ENCODE data around the gene TACC2.

TACC2 gene

DNA sequence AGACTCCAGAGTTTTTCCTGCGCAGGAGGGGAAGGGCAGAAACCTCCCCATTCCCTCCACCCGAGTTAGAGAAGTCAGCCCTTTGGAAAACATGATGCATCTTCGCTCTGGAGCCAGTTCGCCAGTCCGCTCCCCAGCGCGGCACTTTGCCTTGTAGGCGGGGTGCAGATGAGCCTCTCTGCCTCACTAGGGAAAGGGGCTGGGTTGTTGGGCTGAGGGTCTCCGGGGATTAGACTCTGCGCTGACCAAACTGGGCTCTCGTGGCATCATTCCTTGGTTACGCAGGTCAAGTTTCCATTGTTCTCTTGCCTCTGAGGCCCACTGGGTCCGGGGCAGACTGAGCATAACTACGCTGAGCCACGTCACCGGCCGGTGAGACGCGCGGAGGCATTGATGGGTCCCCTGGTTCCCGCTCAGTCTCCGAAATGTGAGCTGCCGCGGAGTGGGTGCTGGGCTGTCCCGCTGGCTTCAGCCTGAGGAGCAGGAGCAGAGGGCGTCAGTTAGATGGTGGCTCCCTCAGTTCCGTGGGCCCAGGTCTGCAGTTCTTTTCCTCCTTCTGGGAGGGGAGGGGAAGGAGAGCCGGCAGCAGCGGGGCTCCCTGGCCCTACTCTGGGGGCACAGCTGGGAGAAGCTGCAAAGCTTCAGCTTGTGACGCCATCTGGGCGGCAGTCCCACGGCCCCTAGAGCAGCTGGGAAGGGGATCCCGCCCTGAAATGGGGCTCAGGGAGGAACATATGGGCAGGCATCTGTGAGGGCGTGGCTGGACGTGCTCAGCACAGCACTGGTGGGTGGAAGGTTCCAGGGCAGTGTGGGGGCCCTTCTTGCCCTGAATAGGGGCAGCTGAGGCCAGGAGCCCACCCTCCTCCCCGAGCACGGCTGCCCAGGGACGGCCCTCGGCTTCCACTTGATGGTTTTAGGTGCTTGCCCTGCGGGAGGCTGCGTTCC, 160.9 kb downstream of the TACC2 start:
- no peak for DNase-seq

DNA sequence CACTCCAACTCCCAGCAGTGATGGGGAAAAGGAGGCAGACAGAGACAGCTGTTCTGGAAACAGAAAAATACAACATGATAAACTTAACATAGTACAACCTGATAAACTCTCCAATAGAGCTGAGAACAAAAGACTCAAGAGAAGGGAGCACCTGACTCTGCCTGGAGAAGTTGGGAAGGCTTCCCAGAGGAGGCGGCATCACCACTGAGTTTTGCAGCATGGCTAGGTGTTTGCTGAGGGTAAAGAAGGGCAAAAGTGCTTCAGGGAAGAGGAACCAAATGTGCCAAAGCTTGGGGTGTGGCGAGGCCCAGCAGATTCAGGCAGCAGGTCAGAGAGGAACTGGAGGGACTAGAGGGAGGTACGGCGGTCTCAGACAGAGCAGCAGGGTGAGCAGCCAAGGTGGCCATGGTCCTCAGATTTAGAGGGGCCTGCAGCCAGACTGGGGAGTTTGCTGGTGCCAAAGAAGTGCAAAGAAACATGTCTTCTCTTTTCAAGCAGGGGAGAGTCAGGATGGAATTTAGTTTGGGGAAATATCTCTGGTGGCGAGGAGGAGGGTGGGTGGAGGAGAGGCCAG, 162.2 kb downstream of the TACC2 start:
- no peak for DNase-seq

DNA sequence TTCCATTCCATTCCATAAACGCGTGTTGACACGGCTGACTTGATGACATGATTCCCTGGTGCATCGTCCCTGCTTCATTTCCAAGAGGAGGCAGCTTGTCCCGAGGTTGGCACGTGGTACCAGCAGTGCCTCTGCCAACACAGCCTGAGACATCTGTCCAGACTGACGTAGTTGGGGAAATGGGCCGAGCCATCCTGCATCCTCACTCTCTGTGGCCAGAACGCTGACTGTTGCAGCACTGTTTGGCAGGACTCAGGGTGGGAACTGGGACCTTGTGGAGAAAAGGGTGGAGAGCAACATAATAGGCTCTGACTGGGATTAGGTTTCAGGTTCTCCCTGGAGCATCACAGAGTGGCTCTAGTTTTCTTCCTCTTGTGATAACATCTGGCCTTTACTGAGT, 163.6 kb downstream of the TACC2 start:
- no peak for DNase-seq

DNA sequence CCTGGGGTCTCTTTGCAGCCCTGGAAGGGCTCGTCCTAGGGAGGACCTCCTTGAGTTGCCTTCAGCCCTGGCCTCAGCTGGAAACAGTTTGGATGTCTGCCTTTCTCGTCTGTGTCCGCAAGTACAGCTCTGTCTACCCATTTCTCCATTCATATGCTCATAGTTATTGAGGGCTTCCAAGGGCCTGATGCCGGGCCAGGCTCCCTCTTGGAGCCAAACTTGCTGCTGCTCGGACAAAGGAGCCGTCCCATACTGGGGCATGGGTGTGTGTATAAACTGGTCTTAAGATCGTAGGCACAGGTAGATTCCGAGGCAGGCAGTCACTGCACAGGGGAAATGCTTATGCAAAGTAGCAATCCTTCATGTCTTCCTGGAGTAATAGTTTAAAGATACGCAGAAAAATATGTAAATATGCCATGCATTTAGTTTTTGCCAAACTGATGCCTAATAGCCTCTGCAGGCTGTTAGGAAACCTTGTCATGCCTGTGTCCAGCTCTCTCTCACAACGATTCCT, 165.1 kb downstream of the TACC2 start:
- no peak for DNase-seq

DNA sequence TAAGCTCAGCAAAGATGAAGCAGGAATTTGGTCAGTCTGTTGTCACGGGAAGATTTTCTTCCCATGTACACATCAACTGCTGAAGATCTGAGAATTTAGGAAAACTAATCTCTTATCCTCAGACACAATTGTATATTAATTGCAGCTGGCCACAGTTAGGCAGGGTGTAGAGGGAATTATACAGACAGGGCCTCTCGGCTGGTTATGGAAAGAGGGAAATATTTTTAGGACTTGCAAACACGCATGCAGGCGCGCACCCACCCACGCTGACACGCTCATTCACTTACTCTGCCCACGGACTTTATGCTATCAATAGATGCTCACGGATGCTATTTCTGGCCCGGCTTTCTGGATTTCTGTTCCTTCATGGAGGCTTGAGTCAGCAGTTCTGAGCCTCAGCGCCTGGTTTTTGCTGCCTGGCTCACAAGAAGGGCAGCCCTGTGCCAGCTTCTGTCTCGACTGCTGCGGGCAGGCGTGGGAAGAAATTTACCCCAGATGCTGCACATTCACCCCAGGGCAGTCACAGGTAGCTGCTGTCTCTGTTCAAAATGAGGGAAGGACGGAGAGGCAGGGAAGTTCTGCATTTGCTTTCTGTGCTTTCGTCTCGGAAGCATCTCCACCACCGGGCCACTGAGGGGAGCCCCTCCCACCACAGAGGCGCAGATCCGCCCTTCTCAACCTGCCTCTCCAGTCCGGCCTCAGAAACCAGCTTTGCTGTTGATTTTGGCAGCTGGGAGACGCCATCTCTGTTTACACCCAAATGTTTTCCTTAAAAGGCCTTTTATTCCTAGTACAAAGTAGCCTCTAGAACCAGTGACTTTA, 165.8 kb downstream of the TACC2 start:
- no peak for DNase-seq

DNA sequence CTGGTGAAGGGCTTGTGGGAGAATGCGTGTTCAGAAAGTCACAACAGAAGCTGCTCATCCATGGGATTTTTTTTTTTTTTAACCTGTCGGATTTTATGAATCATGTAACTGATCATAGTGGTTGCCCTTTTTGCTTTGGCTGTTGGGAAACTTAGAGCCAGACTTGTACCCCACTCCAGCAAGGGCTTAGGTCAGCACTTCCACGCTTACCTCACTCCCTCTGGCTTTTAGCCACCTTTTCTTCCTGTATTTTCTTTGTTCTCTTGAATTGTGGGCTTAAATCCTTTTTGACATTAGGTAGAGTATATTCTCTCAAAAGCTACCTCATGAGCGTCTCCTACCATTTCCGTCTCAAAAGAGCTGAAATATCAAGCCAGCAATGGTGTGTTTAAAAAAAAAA, 168.5 kb downstream of the TACC2 start:
- DNase-seq = no peak

DNA sequence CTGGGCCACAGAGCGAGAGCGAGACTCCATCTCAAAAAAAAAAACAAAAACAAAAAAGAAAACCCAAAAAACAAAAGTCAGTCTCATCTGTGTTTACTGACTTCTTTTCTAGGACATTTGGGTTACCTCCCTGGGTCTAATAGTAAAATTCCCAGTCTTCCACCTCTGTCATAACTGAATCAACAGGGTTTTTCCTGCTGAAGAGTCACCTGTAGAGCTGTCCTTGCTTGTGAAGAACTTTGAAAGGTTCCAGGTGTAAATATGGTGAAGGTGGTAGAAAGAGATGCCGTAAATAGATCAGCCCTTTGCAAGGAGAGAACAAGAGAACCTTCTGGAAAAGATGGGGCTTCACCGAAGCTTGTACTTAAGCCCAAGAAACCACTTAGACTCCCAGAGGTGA, 169.4 kb downstream of the TACC2 start:
- no peak for DNase-seq

DNA sequence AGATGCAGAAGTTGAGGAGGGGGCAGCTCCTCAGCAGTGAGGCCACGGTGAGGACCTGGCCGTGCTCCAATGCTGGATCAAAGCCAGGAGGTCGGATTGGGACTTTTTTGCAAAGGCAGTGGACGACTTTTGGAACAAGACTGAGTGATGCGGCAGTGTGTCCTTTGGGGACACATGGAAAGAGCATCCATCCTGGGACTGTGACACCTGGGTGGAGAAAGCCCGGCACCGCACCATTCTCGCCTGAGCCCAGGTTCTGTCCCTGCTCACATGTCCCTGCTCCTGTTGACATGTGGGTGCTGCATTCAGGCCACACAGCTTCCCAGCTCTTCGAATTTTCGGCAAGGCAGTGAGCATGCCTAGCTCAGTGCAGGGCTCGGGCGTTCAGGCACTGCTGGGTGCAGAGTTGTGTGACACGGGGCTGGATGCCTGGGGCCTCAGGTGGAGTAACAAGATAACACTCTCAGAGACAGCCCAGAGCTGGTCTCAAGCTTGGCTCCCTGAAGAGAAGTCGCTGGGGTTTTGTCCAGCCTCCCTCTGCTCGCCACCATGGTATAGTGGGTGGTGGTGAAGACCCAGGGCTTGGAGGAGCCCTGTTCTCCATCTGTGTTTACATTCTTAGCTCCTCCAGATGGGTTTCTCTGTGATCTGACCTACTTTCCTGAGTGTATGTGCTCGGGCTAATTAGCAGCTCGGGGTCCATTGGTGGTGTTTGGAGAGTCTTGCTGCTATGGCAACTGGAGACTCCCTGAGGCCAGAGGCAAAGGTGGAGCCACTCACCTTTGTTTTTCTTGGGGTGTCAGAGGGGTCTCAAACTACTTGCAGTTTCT, 170.4 kb downstream of the TACC2 start:
- no peak for DNase-seq

DNA sequence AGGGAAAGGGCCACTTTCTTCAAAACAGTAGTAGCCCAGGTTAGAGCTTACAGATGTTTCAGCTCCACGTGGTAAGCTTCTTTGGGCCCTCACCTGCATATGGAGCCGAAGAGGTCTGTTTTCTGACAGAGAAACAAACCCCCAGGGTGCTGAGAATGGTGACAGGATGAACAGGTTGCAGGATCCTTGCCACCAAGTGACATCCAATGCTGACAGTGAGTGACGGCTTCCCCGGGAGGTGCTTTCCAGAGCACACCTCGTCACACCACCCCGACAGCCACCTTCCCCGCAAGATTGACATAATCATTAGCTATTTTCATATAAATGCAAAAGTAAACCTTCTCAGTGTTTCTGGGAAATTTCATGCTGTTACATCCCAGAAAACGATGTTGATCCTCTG, 172.8 kb downstream of the TACC2 start:
- DNase-seq = no peak

DNA sequence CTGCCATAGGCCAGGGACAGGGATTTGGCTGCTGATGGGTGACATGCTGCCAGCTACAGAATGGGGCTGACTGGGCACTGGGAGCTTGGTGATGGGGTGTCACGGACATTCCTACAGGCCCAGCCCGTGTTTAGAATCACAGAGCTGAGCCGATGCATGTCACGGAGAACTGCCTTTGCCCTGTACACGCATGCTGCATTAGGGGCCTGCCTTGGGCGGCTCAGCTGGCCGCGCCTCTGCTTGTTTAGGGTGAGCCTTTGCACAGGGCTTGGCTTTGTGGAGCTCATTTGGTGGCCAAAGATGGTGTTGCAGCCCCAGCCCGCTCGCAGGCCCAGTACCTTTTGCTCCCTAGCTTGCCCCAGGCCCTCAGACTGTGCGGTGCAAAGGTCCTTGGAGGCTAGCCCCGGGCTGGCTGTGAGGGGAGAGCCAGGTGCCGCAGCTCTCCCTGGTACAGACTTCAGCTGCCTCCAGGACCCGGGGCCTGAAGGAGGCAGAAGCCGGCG, 173.8 kb downstream of the TACC2 start:
- DNase-seq = no peak

DNA sequence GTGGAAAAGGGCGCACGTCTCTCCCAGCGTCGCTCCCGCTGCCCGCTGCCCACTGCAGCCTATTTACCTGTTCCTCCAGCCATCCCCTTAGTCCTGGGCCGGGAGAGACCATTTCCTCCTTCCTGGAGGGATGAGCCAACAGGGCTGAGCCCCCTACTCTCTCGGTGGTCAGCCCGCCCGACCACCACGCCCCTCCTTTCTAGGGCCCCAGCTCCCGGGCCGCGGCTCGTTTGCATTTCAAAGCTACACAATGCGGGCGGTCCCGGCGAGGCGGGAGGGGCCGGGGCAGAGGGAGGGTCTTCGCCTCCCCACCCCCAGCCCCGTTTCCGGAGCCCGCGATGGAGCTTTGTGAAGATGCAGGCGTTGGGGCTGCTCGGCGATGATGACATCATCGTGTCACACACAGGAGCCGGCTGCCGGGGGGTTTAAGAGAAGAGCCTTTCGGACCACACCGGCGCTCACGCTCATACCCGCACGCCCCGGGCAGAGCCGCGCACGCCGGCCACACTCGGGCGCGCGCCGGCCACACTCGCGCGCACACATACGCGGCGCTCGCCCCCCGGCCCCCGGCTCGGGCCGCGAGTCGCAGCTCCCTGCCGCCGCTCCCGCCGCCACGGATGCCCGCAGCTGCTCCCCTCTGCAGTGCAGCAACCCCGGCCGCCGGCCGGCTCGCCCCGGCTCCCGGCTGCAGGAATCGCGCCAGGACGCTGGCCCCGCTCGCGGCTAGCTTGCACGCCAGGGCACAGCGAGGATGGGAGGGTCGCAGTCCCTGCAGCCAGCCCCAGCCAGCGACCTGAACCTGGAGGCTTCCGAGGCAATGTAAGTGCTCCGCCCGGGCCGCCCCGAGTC, 174.4 kb downstream of the TACC2 start:
- DNase-seq = no peak

DNA sequence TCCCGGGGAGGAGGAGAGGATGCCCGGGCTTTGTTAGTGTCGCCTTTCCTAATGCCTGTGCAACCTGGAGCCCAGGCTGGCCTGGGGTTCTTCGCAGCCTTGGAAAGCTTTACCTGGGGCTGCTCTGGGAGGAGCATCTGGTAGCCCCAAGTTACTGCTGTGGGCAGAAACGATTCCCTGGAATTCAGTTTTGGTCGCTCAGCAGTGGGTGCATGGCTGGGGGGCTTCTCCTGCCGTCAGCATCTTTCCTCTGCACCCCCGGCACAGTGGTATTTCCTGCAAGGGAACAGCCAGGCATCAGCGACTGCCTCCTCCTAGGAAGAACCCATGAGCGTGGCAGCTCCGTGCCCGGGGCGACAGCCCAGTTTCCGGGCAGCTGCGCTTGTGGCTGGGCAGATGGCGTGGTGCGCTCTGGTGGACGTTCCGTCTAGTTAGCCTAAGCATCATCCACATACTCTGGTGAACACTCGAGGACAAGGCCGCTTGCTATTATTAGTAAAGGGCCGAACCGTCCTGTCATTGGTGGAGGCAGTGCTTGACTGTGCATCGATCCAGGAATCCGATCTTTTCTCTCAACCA, 175.1 kb downstream of the TACC2 start:
- DNase-seq = no peak

DNA sequence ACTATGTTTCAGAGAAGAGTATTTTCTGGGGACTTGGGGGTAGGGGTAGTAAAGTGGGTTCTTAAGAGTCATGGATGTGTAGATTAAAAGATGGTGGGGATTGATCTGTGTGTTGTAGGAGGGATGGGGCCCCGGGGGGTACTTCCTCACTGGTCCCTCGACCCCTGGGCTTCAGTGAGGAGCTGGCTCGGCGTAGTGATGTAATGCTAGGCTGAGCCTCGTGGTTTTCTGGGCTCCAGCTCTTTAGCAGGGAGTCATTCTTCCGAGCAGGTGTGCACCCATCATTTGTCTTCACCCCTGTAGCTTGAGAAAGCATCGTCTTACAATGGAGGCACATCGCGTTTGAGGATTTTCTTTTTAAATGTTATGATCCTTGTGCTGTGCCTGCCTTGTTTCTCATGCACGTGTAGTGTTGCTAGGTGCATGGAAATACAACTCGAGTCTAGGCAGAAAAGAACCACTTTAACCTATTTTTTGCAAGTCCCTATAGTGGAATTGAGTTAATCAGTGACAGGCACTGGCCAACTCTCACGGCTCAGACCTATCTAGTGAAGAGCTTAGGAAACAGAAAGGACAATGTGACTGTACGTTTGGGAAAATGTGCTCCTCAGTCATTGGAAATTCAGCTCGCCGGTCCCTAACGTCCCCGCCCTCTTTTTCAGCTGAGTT, 176.0 kb downstream of the TACC2 start:
- no peak for DNase-seq

DNA sequence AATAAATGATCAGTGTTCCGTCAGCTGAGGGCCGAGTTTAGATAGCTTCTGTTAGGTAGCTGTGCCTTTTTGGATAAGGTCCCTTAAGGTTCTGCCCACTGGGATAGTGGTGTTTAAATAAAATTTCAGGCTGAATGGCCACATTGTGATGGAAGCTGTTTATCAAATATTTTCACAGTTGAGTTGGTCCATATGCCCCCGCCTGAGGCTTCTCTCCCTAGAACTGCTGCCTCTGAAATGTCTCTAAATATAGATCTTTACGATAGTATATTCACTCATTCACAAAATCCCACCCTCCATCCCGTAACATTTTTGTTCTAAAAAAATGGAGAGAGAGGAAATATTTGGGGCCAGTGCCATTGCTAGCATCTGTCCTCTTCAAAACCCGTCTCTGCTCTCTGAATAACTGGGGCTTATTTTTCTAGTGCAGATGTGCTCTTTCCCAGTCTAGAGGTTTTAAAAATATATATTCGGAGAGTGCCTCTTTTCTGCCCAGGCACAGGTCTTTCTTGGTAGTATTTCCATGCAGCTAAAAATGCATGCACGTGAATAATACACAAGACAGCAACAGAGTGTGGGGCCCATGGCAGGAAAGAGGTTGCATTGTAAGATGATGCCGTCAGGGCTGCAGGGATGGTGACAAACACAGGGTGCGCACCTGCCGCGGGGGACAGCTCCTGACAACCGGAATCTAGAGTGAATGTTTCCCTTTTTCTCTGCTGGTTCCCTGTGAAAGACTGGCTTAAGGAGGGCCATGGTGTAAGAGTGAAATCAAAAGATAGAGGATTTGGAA, 176.7 kb downstream of the TACC2 start:
- no peak for DNase-seq

DNA sequence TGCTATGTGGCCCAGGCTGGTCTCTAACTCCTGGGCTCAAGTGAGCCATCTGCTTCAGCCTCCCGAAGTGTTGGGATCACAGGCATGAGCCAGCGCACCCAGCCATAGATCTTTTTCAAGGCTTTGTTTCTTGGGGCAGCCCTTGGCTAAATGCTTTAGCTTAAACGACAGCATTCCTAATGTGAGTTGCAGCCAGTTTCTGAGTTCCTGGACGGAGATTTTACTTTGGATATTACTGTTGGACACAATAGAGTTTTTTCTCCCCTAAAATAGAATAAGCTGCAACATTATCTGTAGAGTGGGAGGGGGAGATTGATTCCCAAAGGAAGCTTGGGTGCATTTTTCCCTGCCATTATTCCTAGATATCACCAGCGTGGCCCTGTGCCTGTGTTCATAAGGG, 179.1 kb downstream of the TACC2 start:
- DNase-seq = no peak

DNA sequence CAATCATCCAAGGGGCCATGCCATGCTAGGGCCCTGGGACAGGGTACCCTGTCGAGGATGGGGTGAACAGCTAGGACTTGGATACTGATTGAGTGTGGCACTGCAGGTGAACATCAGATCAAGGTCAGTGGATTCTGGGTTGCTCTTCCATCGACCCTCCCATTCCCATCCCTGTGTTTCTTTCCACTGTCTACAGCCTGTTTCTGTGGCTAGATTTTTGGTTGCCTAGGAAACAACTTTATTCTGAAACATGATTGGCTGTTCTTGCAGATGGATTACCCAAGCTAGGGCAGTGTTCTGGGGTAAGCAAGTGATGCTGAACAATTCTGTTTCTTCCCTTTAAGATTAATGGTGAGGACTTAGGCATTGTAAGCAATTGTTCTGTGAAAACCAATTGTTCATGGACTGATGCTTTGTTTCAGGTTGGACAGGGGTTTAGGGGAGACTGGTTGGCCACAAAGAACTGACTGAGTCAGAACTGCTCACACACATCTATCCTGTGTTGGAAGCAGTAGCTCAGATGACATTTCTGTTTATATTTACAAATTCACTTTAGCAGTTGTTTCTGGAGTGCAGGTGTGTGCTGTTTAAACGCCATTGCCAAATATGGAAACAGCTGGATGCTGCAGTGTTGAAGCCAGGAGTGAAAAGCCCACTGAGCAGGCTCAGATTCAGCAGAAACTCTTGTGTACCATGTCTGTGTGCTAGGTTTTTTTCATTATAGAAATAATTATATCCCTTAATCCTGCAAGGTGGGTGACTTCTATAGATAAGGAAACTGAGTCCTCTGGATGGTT, 179.8 kb downstream of the TACC2 start:
- DNase-seq = no peak

DNA sequence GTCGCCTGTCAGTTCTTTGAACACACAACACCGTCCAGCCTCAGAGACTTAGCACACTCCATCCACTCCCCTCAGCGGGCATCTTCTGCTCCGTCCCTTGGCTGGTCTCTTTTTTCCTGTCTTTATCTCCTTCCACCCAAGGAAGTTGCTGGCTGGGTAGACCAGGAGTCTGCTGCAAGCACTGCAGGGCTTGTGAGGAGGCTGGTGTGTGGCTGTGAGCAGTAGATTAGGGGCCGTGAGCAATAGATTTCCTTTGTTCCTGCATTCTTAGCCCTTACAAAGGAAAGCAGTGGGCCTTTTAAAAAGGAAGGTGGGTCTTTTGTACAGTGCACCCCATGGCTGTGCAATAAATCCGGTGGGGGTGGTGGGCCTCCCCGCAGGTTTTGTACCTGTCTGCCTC, 181.8 kb downstream of the TACC2 start:
- no peak for DNase-seq

DNA sequence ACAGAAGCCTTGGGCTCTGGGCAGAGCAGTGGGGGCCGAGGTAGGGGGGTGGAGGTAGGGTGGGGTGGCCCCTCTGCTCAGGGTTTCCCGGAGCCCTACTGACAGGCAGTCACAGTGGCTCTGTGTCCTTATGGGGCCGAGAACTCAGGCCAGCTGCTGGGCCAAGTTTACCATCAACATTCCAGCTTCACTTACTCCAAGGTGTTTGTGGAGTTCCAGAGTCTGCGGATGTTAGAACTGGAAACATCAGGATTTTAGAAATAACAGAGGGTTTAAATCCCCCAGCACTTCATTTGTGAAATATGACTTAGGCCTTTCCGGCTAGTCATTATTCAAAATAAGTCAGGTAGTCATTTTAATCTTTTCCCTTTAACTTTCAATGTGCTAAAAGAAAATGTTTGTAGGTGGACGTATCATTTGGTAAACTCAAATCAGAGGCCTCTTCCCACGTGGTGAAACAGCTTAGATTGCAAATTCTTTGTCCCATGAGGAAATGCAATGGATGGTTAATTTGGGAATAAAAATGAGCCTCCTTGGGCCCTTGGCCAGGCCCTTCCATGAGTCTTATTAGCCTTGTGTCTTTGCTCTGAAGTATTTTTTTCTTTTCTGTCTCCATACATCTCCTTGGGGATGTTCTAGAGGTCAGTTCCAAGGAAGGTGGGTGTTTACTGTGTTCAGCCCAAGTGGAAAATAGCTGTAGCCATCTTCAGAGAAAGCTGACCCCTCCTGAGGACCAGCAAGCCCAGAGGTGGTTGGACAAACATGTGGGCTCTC, 182.5 kb downstream of the TACC2 start:
- no peak for DNase-seq

Data from activated naive CD4-positive, alpha-beta T cell treated with Interleukin-2 at 50 U/mL for 16 hours (primary cell).